Measurements from ENCODE around the gene PCGF6. TPM values are rescaled to one million over a fixed set of nuclear protein-coding genes. Genes with fewer than 3 reads are reported as not detected.

The PCGF6 gene
- polyA plus RNA-seq, 1 donor (not counting 4 experiments of a cell fraction or from before 2014, with no cell fraction given), result 11.1 TPM

GRCh38 chr10:103295374-103296015 is 55.4 kb downstream of the PCGF6 start:
- H3K27me3 ChIP-seq (ENCODE audit: control insufficient read depth, extremely low read depth, insufficient read depth, low read length), result no peaks in the 10 kb centered on the region
- no peaks in the 10 kb centered on the region for H3K9me1 ChIP-seq (ENCODE audit: control insufficient read depth, extremely low read depth, insufficient read depth, low read length)
- H4K20me1 ChIP-seq (ENCODE audit: control insufficient read depth, extremely low read depth, insufficient read depth, low read length), result no peaks in the 10 kb centered on the region
- TF ChIP-seq CTCF (optimal IDR thresholded peaks at IDR 0.05 in 1 of 3, IDR thresholded peaks at IDR 0.05 in 1 of 3, conservative IDR thresholded peaks at IDR 0.05 in 1 of 3; ENCODE audit: extremely low read depth in 1 of 3, insufficient read depth in 2 of 3, low read length in 3 of 3) (no peak), EZH2 (IDR thresholded peaks at IDR 0.05; ENCODE audit: low read length) (no peak)
- no peaks in the 10 kb centered on the region for H3K79me2 ChIP-seq (ENCODE audit: control insufficient read depth, insufficient read depth, low read length)
- dilution Hi-C loops (cut with MboI; ENCODE audit: extremely low pct_ligation_motif_present, low sequenced_read_pairs), result no loop called here
- H3K27ac ChIP-seq (ENCODE audit: control insufficient read depth, insufficient read depth, low read length), result no peak overlapping the region
- H3K4me3 ChIP-seq (ENCODE audit: control insufficient read depth in 2 of 3, extremely low read depth in 1 of 3, insufficient read depth in 2 of 3, low read depth in 1 of 3, low read length in 3 of 3), result no peak overlapping the region
- H2AFZ ChIP-seq (ENCODE audit: control insufficient read depth, low read length), result no peak overlapping the region
- no peaks in the 10 kb centered on the region for H3K36me3 ChIP-seq (ENCODE audit: control insufficient read depth in 2 of 2, extremely low read depth in 1 of 2, insufficient read depth in 2 of 2, low read length in 2 of 2)
- no peaks in the 10 kb centered on the region for H3K9me3 ChIP-seq (ENCODE audit: control insufficient read depth, low read depth, low read length)
- DNase-seq (ENCODE audit: low read depth, low spot score) (no peak), FAIRE-seq (peak; percentile 34)
- H3K4me1 ChIP-seq (ENCODE audit: control insufficient read depth, extremely low read depth, insufficient read depth, low read length), result no peaks in the 10 kb centered on the region
- no peak overlapping the region for H3K9ac ChIP-seq (ENCODE audit: control insufficient read depth, extremely low read depth, insufficient read depth, low read length)
- no peak overlapping the region for H3K4me2 ChIP-seq (ENCODE audit: control insufficient read depth, extremely low read depth, insufficient read depth, low read depth, low read length)

- Histone ChIP-seq H3K27ac (ENCODE audit: control insufficient read depth, insufficient read depth, low read length) (no peak overlapping the region), H3K9me3 (ENCODE audit: control insufficient read depth, low read depth, low read length) (no peaks in the 10 kb centered on the region), H3K4me1 (ENCODE audit: control insufficient read depth, extremely low read depth, insufficient read depth, low read length) (no peaks in the 10 kb centered on the region), H3K4me2 (ENCODE audit: control insufficient read depth, extremely low read depth, insufficient read depth, low read depth, low read length) (no peak overlapping the region), H3K79me2 (ENCODE audit: control insufficient read depth, insufficient read depth, low read length) (no peaks in the 10 kb centered on the region), H3K9ac (ENCODE audit: control insufficient read depth, extremely low read depth, insufficient read depth, low read length) (no peak overlapping the region), H2AFZ (ENCODE audit: control insufficient read depth, low read length) (no peak overlapping the region), H3K9me1 (ENCODE audit: control insufficient read depth, extremely low read depth, insufficient read depth, low read length) (no peaks in the 10 kb centered on the region), H3K36me3 (ENCODE audit: control insufficient read depth in 2 of 2, extremely low read depth in 1 of 2, insufficient read depth in 2 of 2, low read length in 2 of 2) (no peaks in the 10 kb centered on the region), H3K4me3 (ENCODE audit: control insufficient read depth in 2 of 3, extremely low read depth in 1 of 3, insufficient read depth in 2 of 3, low read depth in 1 of 3, low read length in 3 of 3) (no peak overlapping the region), H4K20me1 (ENCODE audit: control insufficient read depth, extremely low read depth, insufficient read depth, low read length) (no peaks in the 10 kb centered on the region), H3K27me3 (ENCODE audit: control insufficient read depth, extremely low read depth, insufficient read depth, low read length) (peaks cover 8% of the 10 kb centered on the region)
- FAIRE-seq (no peak), DNase-seq (ENCODE audit: low read depth, low spot score) (no peak)
- TF ChIP-seq EZH2 (IDR thresholded peaks at IDR 0.05; ENCODE audit: low read length), result no peak
- no peak for TF ChIP-seq CTCF (optimal IDR thresholded peaks at IDR 0.05 in 1 of 3, IDR thresholded peaks at IDR 0.05 in 1 of 3, conservative IDR thresholded peaks at IDR 0.05 in 1 of 3; ENCODE audit: extremely low read depth in 1 of 3, insufficient read depth in 2 of 3, low read length in 3 of 3)
- dilution Hi-C loops (cut with MboI; ENCODE audit: extremely low pct_ligation_motif_present, low sequenced_read_pairs), result no loop called here
These were observed 59.4 kb downstream of the PCGF6 start for GRCh38 chr10:103291588-103291987.

All from keratinocyte (primary cell).